ENCODE measurements around the gene CAPN7. TPM values are rescaled to one million over a fixed set of nuclear protein-coding genes. Genes with fewer than 3 reads are reported as not detected.
A peak's percentile ranks its signal among the peaks of the same experiment; 100 is the strongest.

The CAPN7 gene
- total RNA-seq, 2 donors from 2014 or later, result 32.6 to 41.2 TPM

- Histone ChIP-seq H3K4me3 (ENCODE audit: low read length) (no peak overlapping the region), H3K36me3 (ENCODE audit: control insufficient read depth, insufficient read depth, low read length) (no peaks in the 10 kb centered on the region), H3K9ac (ENCODE audit: extremely low read depth, low read length, poor library complexity, severe bottlenecking) (no peak overlapping the region), H3K4me1 (ENCODE audit: control insufficient read depth, insufficient read depth, low read length) (no peaks in the 10 kb centered on the region), H3K27me3 (ENCODE audit: control insufficient read depth, insufficient read depth, low read length, poor library complexity, severe bottlenecking) (no peaks in the 10 kb centered on the region), H3K9me3 (ENCODE audit: control insufficient read depth, low read length) (no peaks in the 10 kb centered on the region), H3K27ac (ENCODE audit: low read depth, low read length) (no peak overlapping the region)
- no peak for TF ChIP-seq CTCF (conservative IDR thresholded peaks at IDR 0.05)
- WGBS, 2 experiments (ENCODE audit: insufficient coverage in 1 of 2, insufficient read length in 1 of 2), result 91 to 97% methylated on average over 10 to 11 of the region's 11 CpGs
- Mint-ChIP-seq H3K9me3 (no peaks in the 10 kb centered on the region), H3K36me3 (ENCODE audit: low read depth) (peaks cover 6% of the 10 kb centered on the region), H3K27me3 (ENCODE audit: insufficient read depth) (no peaks in the 10 kb centered on the region), H3K27ac (no peak overlapping the region), H3K4me3 (no peak overlapping the region), H3K4me1 (peaks cover 26% of the 10 kb centered on the region)
- peak; percentile 13 for DNase-seq
Observed at GRCh38 chr3:15276028-15276724, 70.1 kb downstream of the CAPN7 start.

- no peak overlapping the region for H3K27ac Mint-ChIP-seq
- 56 to 78% methylated on average over 9 to 13 of the region's 13 CpGs for WGBS, 2 experiments (ENCODE audit: insufficient coverage in 1 of 2, insufficient read length in 1 of 2)
- no peak for DNase-seq
Observed at GRCh38 chr3:15277861-15278500, 71.9 kb downstream of the CAPN7 start.

GRCh38 chr3:15279205-15279604 lies 73.2 kb downstream of the CAPN7 start:
- H3K4me1 Mint-ChIP-seq, result peaks cover 20% of the 10 kb centered on the region
- H3K4me3 Mint-ChIP-seq, result no peak overlapping the region
- H3K9me3 Mint-ChIP-seq, result no peaks in the 10 kb centered on the region
- no peaks in the 10 kb centered on the region for H3K27me3 Mint-ChIP-seq (ENCODE audit: insufficient read depth)
- peaks cover 6% of the 10 kb centered on the region for H3K36me3 Mint-ChIP-seq (ENCODE audit: low read depth)
- WGBS, 2 experiments (ENCODE audit: insufficient coverage in 1 of 2, insufficient read length in 1 of 2), result 92 to 95% methylated on average over 2 to 4 of the region's 4 CpGs
- no peak for DNase-seq
- H3K27ac Mint-ChIP-seq, result no peak overlapping the region
- no peak overlapping the region for H3K27ac ChIP-seq (ENCODE audit: low read depth, low read length)
- H3K36me3 ChIP-seq (ENCODE audit: control insufficient read depth, insufficient read depth, low read length), result no peaks in the 10 kb centered on the region
- no peak overlapping the region for H3K4me3 ChIP-seq (ENCODE audit: low read length)
- TF ChIP-seq CTCF (conservative IDR thresholded peaks at IDR 0.05), result no peak
- H3K27me3 ChIP-seq (ENCODE audit: control insufficient read depth, insufficient read depth, low read length, poor library complexity, severe bottlenecking), result no peaks in the 10 kb centered on the region
- no peak overlapping the region for H3K9ac ChIP-seq (ENCODE audit: extremely low read depth, low read length, poor library complexity, severe bottlenecking)
- H3K4me1 ChIP-seq (ENCODE audit: control insufficient read depth, insufficient read depth, low read length), result peaks cover 4% of the 10 kb centered on the region
- no peaks in the 10 kb centered on the region for H3K9me3 ChIP-seq (ENCODE audit: control insufficient read depth, low read length)

More at GRCh38 chr3:15277861-15278500, 71.9 kb downstream of the CAPN7 start:
- Mint-ChIP-seq H3K9me3 (no peaks in the 10 kb centered on the region), H3K4me3 (no peak overlapping the region), H3K27me3 (ENCODE audit: insufficient read depth) (no peaks in the 10 kb centered on the region), H3K36me3 (ENCODE audit: low read depth) (peaks cover 6% of the 10 kb centered on the region), H3K4me1 (peaks cover 26% of the 10 kb centered on the region)
- Histone ChIP-seq H3K27me3 (ENCODE audit: control insufficient read depth, insufficient read depth, low read length, poor library complexity, severe bottlenecking) (no peaks in the 10 kb centered on the region), H3K36me3 (ENCODE audit: control insufficient read depth, insufficient read depth, low read length) (no peaks in the 10 kb centered on the region), H3K9me3 (ENCODE audit: control insufficient read depth, low read length) (no peaks in the 10 kb centered on the region), H3K4me1 (ENCODE audit: control insufficient read depth, insufficient read depth, low read length) (peaks cover 4% of the 10 kb centered on the region), H3K4me3 (ENCODE audit: low read length) (no peak overlapping the region), H3K27ac (ENCODE audit: low read depth, low read length) (no peak overlapping the region), H3K9ac (ENCODE audit: extremely low read depth, low read length, poor library complexity, severe bottlenecking) (no peak overlapping the region)
- no peak for TF ChIP-seq CTCF (conservative IDR thresholded peaks at IDR 0.05)
